Measurements from ENCODE around the gene PARD3B.

The PARD3B gene

DNA sequence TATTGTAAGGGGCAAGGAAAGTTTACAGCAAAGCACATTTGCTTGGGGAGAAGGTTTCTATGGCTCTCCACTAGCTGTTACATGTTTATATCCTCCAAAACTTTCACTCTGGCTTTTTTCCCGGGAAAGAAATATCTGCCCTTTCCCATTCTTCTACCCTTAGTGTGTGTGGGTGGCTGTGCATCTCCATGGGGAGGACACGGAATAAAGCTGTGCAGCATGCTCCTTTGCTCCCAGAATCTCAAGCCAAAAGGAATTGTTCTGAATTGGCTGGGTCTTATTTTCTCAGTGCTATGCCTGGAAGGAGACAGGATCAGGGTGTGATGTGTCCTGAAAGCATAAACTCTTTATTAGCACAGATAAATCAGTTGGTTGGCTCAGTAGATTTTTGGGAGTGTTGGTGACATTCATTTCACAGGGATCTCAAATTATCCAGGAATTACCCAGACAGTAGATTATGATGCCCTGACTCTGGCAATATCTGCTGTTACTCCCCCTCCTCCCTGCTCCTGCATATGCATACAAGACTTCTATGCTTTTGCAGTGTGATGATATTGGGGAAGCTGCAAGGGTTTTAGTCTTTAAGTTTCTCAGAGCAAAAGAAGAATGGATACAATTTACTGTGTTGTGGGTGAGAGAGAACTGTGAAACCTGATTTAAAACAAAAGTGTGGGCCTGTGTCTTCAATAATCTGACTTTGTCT is 63.1 kb downstream of the PARD3B start:
- no peak for DNase-seq

- no peak for DNase-seq
Measured at GRCh38 chr2:204611017-204611631, 65.8 kb downstream of the PARD3B start.

- DNase-seq: no peak
Measured at GRCh38 chr2:204611764-204612163, 66.5 kb downstream of the PARD3B start.

GRCh38 chr2:204613635-204614034 is 68.4 kb downstream of the PARD3B start:
- DNase-seq: no peak

GRCh38 chr2:204615456-204615855 is 70.2 kb downstream of the PARD3B start:
- no peak for DNase-seq

GRCh38 chr2:204625135-204625534 is 79.9 kb downstream of the PARD3B start:
- no peak for DNase-seq

- no peak for DNase-seq
Measured at GRCh38 chr2:204628926-204629712, 83.8 kb downstream of the PARD3B start.

DNA sequence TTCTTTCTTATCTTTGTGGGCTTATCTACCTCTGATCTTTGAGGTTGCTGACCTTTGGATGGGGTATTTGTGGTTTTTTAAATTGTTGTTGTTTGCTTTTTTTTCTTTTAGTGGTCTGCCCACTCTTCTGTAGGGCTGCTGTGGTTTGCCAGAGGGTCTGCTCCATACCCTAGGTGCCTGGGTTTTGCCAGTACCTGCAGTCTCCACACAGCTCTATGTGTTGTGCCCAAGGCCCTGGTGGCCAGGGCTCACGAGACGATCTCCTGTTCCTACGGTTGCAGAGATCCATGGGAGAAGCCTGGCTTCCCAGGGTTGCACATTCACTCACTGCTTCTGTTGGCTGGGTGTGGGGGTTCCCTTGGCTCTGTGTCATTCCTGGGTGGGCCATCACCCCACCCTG is 87.1 kb downstream of the PARD3B start:
- DNase-seq: no peak

- DNase-seq: no peak
Measured at GRCh38 chr2:204634564-204634963, 89.3 kb downstream of the PARD3B start.

DNA sequence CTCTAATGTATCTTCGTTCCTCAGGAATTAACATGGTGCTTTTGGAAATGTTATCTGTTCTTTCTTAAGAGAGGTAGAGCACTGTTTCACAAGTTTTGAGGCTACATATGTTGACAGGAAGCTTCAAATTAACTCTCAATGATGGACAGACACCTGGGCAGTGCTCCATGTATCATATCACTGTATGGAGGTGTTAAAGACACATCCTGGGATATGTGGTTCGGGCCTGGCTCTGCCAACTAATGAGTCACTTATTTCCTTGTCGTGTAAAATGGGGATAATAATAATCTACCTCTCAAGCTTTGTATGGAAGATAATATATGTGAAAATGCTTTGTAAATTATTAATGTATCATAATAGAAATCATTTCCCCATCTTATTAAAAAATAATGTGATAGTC is 90.2 kb downstream of the PARD3B start:
- DNase-seq: no peak

GRCh38 chr2:204638471-204639194 is 93.4 kb downstream of the PARD3B start:
- DNase-seq: no peak

- no peak for DNase-seq
Measured at GRCh38 chr2:204643326-204643725, 98.1 kb downstream of the PARD3B start.

DNA sequence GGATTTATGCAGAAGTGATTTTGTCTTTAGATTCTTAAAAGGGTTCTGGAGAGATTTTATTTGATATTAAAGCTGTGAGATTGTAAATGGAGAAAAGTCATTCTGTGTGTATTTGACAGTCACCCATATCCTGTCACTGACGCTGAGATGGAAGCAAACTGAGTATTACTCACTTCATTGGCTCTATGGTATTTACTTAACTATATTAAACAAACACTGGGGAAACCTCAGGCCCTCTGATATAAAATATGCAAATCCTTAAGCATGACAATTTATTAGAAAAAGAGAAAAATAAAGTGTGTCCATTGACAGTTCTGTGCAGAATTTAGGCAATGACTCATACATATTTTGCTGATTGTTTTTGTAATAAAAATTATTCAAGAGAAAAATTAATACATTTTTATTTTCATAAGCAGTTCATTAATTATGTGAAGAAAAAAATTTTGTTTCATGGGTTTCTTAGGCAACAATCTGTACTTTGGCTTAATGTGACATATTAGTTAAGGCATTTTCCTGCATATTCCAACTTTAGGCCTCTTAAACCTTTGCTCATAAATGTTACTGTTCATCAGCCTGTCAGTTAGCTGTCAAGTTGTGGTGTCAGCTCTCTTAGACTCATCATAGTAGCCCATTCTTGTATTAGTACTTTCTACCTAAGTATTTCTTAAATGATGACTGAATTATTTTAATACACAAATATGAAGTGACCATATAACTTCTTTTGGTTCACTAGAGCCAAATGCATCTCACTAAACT is 99.9 kb downstream of the PARD3B start:
- no peak for DNase-seq

DNA sequence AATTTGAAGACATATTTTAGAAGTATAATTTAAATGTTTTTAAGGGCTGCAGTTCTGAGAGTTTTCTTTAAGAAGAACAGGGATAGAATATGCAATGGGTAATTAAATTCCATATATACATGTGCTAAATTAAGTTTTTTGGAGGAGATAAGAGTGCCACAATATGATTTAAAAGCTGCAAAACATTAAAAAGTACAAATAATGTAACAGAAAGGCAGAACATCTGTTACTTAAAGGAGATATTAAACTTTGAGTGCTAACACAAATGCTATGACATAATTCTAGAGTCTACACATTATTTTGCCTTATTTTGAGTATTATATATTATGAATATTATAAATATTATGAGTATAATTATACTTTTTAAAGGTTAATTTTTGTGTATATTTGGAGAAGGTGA is 102.4 kb downstream of the PARD3B start:
- DNase-seq: no peak

DNA sequence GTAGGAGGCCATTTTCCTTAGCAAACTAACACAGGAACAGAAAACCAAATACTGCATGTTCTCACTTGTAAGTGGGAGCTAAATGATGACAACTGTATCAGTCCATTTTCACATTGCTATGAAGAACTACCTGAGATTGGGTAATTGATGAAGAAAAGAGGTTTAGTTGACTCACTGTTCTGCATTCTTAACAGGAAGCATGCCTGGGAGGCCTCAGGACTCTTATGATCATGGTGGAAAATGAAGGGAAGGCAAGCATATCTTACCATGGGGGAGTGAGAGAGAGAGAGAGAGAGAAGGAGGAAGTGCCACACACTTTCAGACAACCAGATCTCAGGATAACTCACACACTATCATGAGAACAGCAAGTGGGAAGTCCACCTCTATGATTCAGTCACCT is 105.3 kb downstream of the PARD3B start:
- DNase-seq: no peak

DNA sequence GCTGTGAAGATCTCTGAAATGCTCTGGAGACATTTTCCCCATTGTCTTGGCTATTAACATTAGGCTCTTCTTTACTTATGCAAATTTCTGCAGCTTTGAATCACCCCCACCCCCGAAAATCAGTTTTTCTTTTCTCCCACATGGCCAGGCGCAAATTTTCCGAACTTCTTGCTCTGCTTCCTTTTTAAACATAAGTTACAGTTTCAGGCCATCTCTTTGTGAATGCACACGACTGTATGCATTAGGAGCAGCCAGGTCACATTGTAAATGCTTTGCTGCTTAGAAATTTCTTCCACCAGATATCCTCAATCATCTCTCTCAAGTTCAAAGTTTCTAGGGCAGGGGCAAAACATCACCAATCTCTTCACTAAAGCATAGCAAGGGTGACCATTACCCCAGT is 106.8 kb downstream of the PARD3B start:
- no peak for DNase-seq

- DNase-seq: no peak
Measured at GRCh38 chr2:204654669-204655068, 109.4 kb downstream of the PARD3B start.

DNA sequence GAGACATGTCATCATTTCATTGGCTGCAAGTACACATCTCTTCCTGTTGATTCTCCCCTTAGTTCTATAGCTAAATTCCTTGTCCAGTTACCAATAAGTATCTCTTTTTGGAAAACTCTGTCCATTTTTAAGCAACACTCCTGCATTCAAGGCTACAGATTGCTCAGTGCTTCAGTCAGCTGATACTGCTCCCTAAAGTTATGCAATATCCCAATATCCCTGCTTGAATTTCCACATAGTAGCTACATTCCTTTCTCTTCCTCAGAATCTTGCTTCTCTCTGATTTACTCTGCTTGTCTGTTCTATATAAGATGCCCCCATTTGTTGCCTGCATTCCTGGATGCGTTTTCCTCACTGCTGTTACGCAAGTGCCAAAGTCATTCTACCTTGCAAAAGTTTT is 109.8 kb downstream of the PARD3B start:
- DNase-seq: no peak

DNA sequence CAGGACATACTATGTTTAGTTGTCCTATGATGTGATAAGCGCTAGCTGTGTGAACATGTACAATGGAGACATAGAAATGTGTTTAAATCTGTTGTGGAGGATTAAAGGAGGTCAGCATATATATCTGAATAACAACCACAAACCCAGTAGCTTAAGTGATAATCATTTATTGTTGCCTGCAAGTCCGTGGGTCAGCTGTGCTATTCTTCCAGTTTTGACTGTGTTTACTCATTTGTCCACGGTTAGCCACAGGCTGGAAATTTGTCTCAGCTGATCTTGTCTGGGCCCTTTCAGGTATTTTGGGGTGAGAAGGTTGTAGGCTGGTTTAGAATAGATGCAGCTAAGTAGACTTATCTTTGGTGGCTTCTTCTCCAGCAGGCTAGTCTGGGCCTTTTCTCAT is 110.4 kb downstream of the PARD3B start:
- no peak for DNase-seq

GRCh38 chr2:204657024-204657423 is 111.7 kb downstream of the PARD3B start:
- DNase-seq: no peak

DNA sequence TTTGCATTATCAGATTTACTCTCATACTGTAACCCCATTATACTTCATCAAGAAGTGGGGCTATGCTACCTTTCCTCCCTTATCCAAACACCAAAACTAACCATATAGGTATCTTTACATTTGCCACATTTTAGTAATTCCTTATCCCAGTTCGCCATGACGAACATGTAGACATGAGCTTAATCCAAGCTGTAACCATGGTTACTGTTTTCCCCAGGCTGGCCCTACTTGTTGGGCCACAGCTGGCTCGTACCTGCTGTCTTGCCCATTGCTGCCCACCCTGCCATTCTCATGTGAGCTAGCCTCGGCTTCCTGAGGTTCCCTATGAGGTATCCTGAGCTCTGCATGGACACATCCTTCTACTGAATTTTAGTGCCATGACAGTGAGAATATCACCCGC is 117.7 kb downstream of the PARD3B start:
- no peak for DNase-seq

DNA sequence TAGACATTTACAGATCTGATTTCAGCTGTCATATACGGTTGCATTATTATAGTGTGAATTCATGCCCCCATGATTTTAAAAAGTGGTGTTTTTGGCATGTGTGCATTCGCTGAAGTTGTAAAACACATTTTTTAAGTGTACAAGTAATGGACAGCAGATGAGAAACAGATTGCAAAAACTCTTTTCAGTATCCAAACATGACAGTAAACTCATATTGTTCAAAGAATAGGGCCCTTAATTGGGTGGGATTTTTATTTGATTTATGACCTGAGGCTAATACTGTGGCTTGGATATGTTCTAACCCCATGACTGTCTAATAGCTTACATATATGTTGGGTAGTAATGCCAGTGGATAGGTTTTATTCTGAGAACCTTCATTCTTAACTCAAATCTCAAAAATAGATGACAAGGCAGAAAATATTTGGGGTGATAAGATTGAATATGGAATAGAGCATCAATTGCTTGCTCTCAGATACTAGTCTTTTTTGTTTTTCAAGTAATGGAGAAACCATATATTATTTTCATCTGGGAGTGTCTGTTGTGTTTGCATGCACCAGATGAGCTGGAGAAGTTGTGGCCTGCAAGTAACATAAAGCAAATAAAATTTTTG is 118.6 kb downstream of the PARD3B start:
- no peak for DNase-seq

All from bone marrow (tissue), 2 donors.